K562 (cell line): Measurements from ENCODE around the gene VEGFB. TPM values are rescaled to one million over a fixed set of nuclear protein-coding genes. Genes with fewer than 3 reads are reported as not detected.

Experiments
- CHD2 ChIP-seq: IDR thresholded peaks from 2 replicates; pipeline ENCODE4 v1.6.1; 2011; ENCODE audit warnings: low read depth, low read length
- EP300 ChIP-seq: IDR thresholded peaks from 2 replicates; pipeline ENCODE4 v1.6.1; 2012; ENCODE audit warnings: low read length, improper control_type of control experiment
- HNRNPLL ChIP-seq: fragments of 200-400 bp; formaldehyde crosslinking; IDR thresholded peaks from 2 replicates; pipeline ENCODE4 v1.6.1; 2017; ENCODE audit warnings: low read length, low read depth, mild to moderate bottlenecking; ENCODE audit not compliant: poor library complexity, severe bottlenecking
- NR1H2 ChIP-seq: sonication (generic); formaldehyde crosslinking; IDR thresholded peaks from 2 replicates; pipeline ENCODE4 v1.4.0; 2020; ENCODE audit warnings: mild to moderate bottlenecking, missing genetic modification reagents
- NR3C1 ChIP-seq: sonication (generic); formaldehyde crosslinking; IDR thresholded peaks from 2 replicates; pipeline ENCODE4 v1.8.1; 2022; ENCODE audit warnings: missing genetic modification reagents
- RAD51 ChIP-seq: fragments of 450-650 bp; IDR thresholded peaks from 2 replicates; pipeline ENCODE4 v1.7.1; 2016; ENCODE audit warnings: low read depth, mild to moderate bottlenecking, borderline replicate concordance
- RBFOX2 ChIP-seq: fragments of 200-400 bp; formaldehyde crosslinking; IDR thresholded peaks from 2 replicates; pipeline ENCODE4 v1.6.1; 2017; ENCODE audit warnings: low read depth, mild to moderate bottlenecking, low read length, moderate library complexity
- SPI1 ChIP-seq: IDR thresholded peaks from 2 replicates; pipeline ENCODE4 v1.6.1; 2011; ENCODE audit warnings: low read depth, low read length, control low read depth, borderline replicate concordance
- TCF7L2 ChIP-seq: fragments of 150-350 bp; IDR thresholded peaks from 2 replicates; pipeline ENCODE4 v1.6.1; 2016; ENCODE audit warnings: low read depth, mild to moderate bottlenecking, low read length, moderate library complexity
- ZBTB1 ChIP-seq: sonication (generic); formaldehyde crosslinking; IDR thresholded peaks from 2 replicates; pipeline ENCODE4 v1.8.1; 2023; ENCODE audit warnings: missing genetic modification reagents, low read depth, mild to moderate bottlenecking, borderline replicate concordance
- ZBTB40 ChIP-seq, 2 experiments: fragments of 450-650 bp in 1 of 2; sonication (generic) in 1 of 2; formaldehyde crosslinking in 1 of 2; IDR thresholded peaks; 2 replicates each; pipeline versions ENCODE4 v1.7.1 to v1.9.0; 2016 to 2022; ENCODE audit warnings: inconsistent platforms in 1 of 2, mild to moderate bottlenecking in 1 of 2, missing genetic modification reagents in 1 of 2
- ZNF23 ChIP-seq: fragments of 250-450 bp; sonication (Bioruptor Pico); IDR thresholded peaks from 2 replicates; pipeline ENCODE4 v1.4.0; 2020; ENCODE audit warnings: mild to moderate bottlenecking
- polyA plus RNA-seq, 8 experiments: library from polyadenylated mRNA; depleted of rRNA in 4 of 8; stranded (reverse) in 5 of 8; unstranded in 3 of 8; fragments of >200 nt; fragmentation: Nextera tagmentation in 2 of 8; fragmentation: Illumina TruSeq in 1 of 8; extraction: Ambion mirVana in 2 of 8; extraction: Trizol in 1 of 8; gene quantifications; 2 replicates each; pipeline versions ENCODE4 v1.2.1 to v1.2.3, GENCODE V29; 2011 to 2014; ENCODE audit warnings: inconsistent platforms in 1 of 8, missing spikeins in 1 of 8
- total RNA-seq, 7 experiments: library from RNA; depleted of rRNA in 6 of 7; stranded (reverse); fragments of >200 nt in 6 of 7; fragmentation: Illumina TruSeq in 2 of 7; extraction: Trizol in 2 of 7; gene quantifications; 2 replicates each; pipeline versions ENCODE4 v1.2.1 to v1.2.3, GENCODE V29; 2011 to 2021; ENCODE audit warnings: low replicate concordance in 1 of 7
- TF ChIP-seq, protein P1 (sequence below): fragments of 250-450 bp; sonication (Bioruptor Pico); IDR thresholded peaks from 2 replicates; pipeline ENCODE4 v1.5.0; 2022; ENCODE audit warnings: mild to moderate bottlenecking
- TF ChIP-seq, protein P2 (sequence below): fragments of 250-450 bp; sonication (Bioruptor Pico); IDR thresholded peaks from 2 replicates; pipeline ENCODE4 v1.4.0; 2020; ENCODE audit warnings: mild to moderate bottlenecking, moderate library complexity

The VEGFB gene
- total and polyA plus RNA-seq, 9 of the 15 experiments (the other 6 are each of a cell fraction or from before 2014, with no cell fraction given) = 11.0 to 83.4 (median 25.7) TPM

- peak; percentile 76 for TF ChIP-seq ZBTB40 (IDR thresholded peaks at IDR 0.05)
- TF ChIP-seq ZBTB40 (CRISPR knock-in tag; IDR thresholded peaks at IDR 0.05) = no peak
- TF ChIP-seq EP300 = no peak
- TF ChIP-seq ZNF23 (CRISPR knock-in tag) = 0 out of 2 replicates have a peak, but pooled peaks have one; percentile 37
- 0 out of 2 replicates have a peak, but pooled peaks have one; percentile 21 for TF ChIP-seq ZBTB1 (CRISPR knock-in tag)
- no peak for TF ChIP-seq NR1H2 (CRISPR knock-in tag)
- no peak for TF ChIP-seq SPI1
- TF ChIP-seq, protein P1, sequence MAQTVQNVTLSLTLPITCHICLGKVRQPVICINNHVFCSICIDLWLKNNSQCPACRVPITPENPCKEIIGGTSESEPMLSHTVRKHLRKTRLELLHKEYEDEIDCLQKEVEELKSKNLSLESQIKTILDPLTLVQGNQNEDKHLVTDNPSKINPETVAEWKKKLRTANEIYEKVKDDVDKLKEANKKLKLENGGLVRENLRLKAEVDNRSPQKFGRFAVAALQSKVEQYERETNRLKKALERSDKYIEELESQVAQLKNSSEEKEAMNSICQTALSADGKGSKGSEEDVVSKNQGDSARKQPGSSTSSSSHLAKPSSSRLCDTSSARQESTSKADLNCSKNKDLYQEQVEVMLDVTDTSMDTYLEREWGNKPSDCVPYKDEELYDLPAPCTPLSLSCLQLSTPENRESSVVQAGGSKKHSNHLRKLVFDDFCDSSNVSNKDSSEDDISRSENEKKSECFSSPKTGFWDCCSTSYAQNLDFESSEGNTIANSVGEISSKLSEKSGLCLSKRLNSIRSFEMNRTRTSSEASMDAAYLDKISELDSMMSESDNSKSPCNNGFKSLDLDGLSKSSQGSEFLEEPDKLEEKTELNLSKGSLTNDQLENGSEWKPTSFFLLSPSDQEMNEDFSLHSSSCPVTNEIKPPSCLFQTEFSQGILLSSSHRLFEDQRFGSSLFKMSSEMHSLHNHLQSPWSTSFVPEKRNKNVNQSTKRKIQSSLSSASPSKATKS (CRISPR knock-in tag) = no peak
- peak; percentile 61 for TF ChIP-seq RBFOX2
- TF ChIP-seq HNRNPLL = peak; percentile 74
- no peak for TF ChIP-seq RAD51
- TF ChIP-seq TCF7L2 = no peak
- TF ChIP-seq CHD2 = no peak
- TF ChIP-seq NR3C1 (CRISPR knock-in tag) = 0 out of 2 replicates have a peak, but pooled peaks have one; percentile 26
- TF ChIP-seq, protein P2, sequence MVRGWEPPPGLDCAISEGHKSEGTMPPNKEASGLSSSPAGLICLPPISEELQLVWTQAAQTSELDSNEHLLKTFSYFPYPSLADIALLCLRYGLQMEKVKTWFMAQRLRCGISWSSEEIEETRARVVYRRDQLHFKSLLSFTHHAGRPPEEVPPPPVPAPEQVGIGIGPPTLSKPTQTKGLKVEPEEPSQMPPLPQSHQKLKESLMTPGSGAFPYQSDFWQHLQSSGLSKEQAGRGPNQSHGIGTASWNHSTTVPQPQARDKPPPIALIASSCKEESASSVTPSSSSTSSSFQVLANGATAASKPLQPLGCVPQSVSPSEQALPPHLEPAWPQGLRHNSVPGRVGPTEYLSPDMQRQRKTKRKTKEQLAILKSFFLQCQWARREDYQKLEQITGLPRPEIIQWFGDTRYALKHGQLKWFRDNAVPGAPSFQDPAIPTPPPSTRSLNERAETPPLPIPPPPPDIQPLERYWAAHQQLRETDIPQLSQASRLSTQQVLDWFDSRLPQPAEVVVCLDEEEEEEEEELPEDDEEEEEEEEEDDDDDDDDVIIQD (CRISPR knock-in tag) = no peak
These were observed 7.3 kb downstream of the VEGFB start (continued) for GRCh38 chr11:64241491-64242374.
